SK-N-SH treated with all-trans-retinoic acid at 6 μM for 48 hours (cell line): ENCODE measurements around the gene BHMT2.

ENCODE experiments used
- ATAC-seq: fragments of 200-7000 bp; cut with Tn5 transposase; 3 replicates; pipeline ENCODE4 v1.9.1; 2020; ENCODE audit warnings: mild to moderate bottlenecking, moderate library complexity
- ARNTL ChIP-seq: fragments of 450-650 bp; formaldehyde crosslinking; IDR thresholded peaks from 2 replicates; pipeline ENCODE4 v1.5.0; 2020; ENCODE audit warnings: low read depth, mild to moderate bottlenecking, moderate library complexity, borderline replicate concordance
- BACH2 ChIP-seq: fragments of 250-450 bp; sonication (Bioruptor Pico); IDR thresholded peaks from 2 replicates; pipeline ENCODE4 v1.9.0; 2021; ENCODE audit warnings: mild to moderate bottlenecking, borderline replicate concordance
- CSDC2 ChIP-seq: fragments of 250-450 bp; sonication (Bioruptor Pico); IDR thresholded peaks from 2 replicates; pipeline ENCODE4 v1.5.0; 2020; ENCODE audit warnings: mild to moderate bottlenecking, moderate library complexity
- CSRNP3 ChIP-seq: fragments of 250-450 bp; sonication (Bioruptor Pico); IDR thresholded peaks from 2 replicates; pipeline ENCODE4 v1.5.1; 2021; ENCODE audit warnings: mild to moderate bottlenecking, moderate library complexity
- ESRRG ChIP-seq: fragments of 250-450 bp; sonication (Bioruptor Pico); IDR thresholded peaks from 2 replicates; pipeline ENCODE4 v1.6.1; 2021; ENCODE audit warnings: mild to moderate bottlenecking
- GLIS3 ChIP-seq: fragments of 250-450 bp; sonication (Bioruptor Pico); IDR thresholded peaks from 2 replicates; pipeline ENCODE4 v1.5.0; 2020; ENCODE audit warnings: mild to moderate bottlenecking, moderate library complexity
- ISL1 ChIP-seq: fragments of 250-450 bp; sonication (Bioruptor Pico); IDR thresholded peaks from 2 replicates; pipeline ENCODE4 v2.1.2; 2022; ENCODE audit warnings: mild to moderate bottlenecking, moderate library complexity
- OSR1 ChIP-seq: fragments of 250-450 bp; sonication (Bioruptor Pico); IDR thresholded peaks from 2 replicates; pipeline ENCODE4 v1.8.0; 2022; ENCODE audit warnings: moderate library complexity, mild to moderate bottlenecking, inconsistent platforms
- PATZ1 ChIP-seq: fragments of 250-450 bp; sonication (Bioruptor Pico); IDR thresholded peaks from 2 replicates; pipeline ENCODE4 v1.8.0; 2020; ENCODE audit warnings: mild to moderate bottlenecking, moderate library complexity, borderline replicate concordance
- PPARA ChIP-seq: fragments of 250-450 bp; sonication (Bioruptor Pico); IDR thresholded peaks from 2 replicates; pipeline ENCODE4 v1.5.0; 2020; ENCODE audit warnings: mild to moderate bottlenecking, borderline replicate concordance
- RARB ChIP-seq: fragments of 250-450 bp; sonication (Bioruptor Pico); IDR thresholded peaks from 2 replicates; pipeline ENCODE4 v1.8.0; 2021; ENCODE audit warnings: mild to moderate bottlenecking, moderate library complexity
- TCF4 ChIP-seq: fragments of 250-450 bp; sonication (Bioruptor Pico); IDR thresholded peaks from 2 replicates; pipeline ENCODE4 v1.8.0; 2021; ENCODE audit warnings: mild to moderate bottlenecking, moderate library complexity, borderline replicate concordance
- TOX ChIP-seq: fragments of 250-450 bp; sonication (Bioruptor Pico); IDR thresholded peaks from 2 replicates; pipeline ENCODE4 v1.8.0; 2021; ENCODE audit warnings: mild to moderate bottlenecking, moderate library complexity, borderline replicate concordance
- TSHZ2 ChIP-seq: fragments of 250-450 bp; sonication (Bioruptor Pico); IDR thresholded peaks from 2 replicates; pipeline ENCODE4 v1.5.0; 2020; ENCODE audit warnings: mild to moderate bottlenecking, moderate library complexity
- ZC3H10 ChIP-seq: fragments of 250-450 bp; sonication (Bioruptor Pico); IDR thresholded peaks from 2 replicates; pipeline ENCODE4 v1.5.1; 2021; ENCODE audit warnings: mild to moderate bottlenecking, moderate library complexity
- ZFP3 ChIP-seq: fragments of 250-450 bp; sonication (Bioruptor Pico); IDR thresholded peaks from 2 replicates; pipeline ENCODE4 v1.5.0; 2020; ENCODE audit warnings: mild to moderate bottlenecking, moderate library complexity
- ZFP30 ChIP-seq: fragments of 450-650 bp; formaldehyde crosslinking; IDR thresholded peaks from 2 replicates; pipeline ENCODE4 v1.5.0; 2022; ENCODE audit warnings: mild to moderate bottlenecking, moderate library complexity
- ZNF565 ChIP-seq: fragments of 450-650 bp; formaldehyde crosslinking; conservative IDR thresholded peaks from 2 replicates; pipeline ENCODE4 v1.5.0; 2020; ENCODE audit warnings: low read depth, mild to moderate bottlenecking, moderate library complexity
- ZNF70 ChIP-seq: fragments of 450-650 bp; formaldehyde crosslinking; IDR thresholded peaks from 2 replicates; pipeline ENCODE4 v1.5.0; 2020; ENCODE audit warnings: mild to moderate bottlenecking, moderate library complexity
- ZNF8 ChIP-seq: fragments of 450-650 bp; formaldehyde crosslinking; IDR thresholded peaks from 2 replicates; pipeline ENCODE4 v1.5.0; 2020; ENCODE audit warnings: mild to moderate bottlenecking, moderate library complexity
- TF ChIP-seq, protein P1 (sequence below): fragments of 250-450 bp; sonication (Bioruptor Pico); IDR thresholded peaks from 2 replicates; pipeline ENCODE4 v1.8.0; 2021; ENCODE audit warnings: low read depth, mild to moderate bottlenecking, moderate library complexity, borderline replicate concordance
- TF ChIP-seq, protein P2 (sequence below): fragments of 250-450 bp; sonication (Bioruptor Pico); IDR thresholded peaks from 2 replicates; pipeline ENCODE4 v1.5.1; 2020; ENCODE audit warnings: low read depth, mild to moderate bottlenecking, moderate library complexity

The BHMT2 gene

GRCh38 chr5:79056847-79057246 lies 12.7 kb upstream of the BHMT2 start:
- TF ChIP-seq TOX, result no peak
- TF ChIP-seq OSR1 (CRISPR knock-in tag), result no peak
- TF ChIP-seq ZFP3 (CRISPR knock-in tag), result no peak
- no peak for TF ChIP-seq PPARA (CRISPR knock-in tag)
- TF ChIP-seq CSRNP3 (CRISPR knock-in tag), result no peak
- TF ChIP-seq RARB (CRISPR knock-in tag), result no peak
- TF ChIP-seq ESRRG (CRISPR knock-in tag), result no peak
- no peak for TF ChIP-seq PATZ1 (CRISPR knock-in tag)
- TF ChIP-seq GLIS3 (CRISPR knock-in tag), result no peak
- TF ChIP-seq ZFP30, result no peak
- TF ChIP-seq, protein P1, sequence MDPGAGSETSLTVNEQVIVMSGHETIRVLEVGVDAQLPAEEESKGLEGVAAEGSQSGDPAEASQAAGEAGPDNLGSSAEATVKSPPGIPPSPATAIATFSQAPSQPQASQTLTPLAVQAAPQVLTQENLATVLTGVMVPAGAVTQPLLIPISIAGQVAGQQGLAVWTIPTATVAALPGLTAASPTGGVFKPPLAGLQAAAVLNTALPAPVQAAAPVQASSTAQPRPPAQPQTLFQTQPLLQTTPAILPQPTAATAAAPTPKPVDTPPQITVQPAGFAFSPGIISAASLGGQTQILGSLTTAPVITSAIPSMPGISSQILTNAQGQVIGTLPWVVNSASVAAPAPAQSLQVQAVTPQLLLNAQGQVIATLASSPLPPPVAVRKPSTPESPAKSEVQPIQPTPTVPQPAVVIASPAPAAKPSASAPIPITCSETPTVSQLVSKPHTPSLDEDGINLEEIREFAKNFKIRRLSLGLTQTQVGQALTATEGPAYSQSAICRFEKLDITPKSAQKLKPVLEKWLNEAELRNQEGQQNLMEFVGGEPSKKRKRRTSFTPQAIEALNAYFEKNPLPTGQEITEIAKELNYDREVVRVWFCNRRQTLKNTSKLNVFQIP (CRISPR knock-in tag), result no peak
- no peak for TF ChIP-seq CSDC2 (CRISPR knock-in tag)
- ATAC-seq, result no peak

DNA sequence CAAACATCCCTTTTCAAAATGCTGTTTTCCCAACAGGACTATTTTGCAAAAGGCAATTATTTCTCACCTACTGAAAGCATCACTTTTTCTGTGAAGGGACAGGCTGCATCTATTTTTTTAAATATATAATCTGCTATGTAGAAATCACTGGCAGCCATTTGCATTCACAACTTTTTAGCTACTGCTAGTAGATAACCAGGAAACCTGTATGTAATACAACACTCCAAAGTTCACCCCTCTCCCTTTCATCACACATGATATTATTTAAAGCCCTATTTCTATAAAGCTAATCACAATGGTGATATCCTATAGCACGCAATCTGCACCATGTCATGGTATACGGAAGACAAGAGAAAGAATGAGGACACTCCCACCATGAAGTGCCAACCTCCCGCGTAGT lies 9.9 kb upstream of the BHMT2 start:
- no peak for ATAC-seq
- TF ChIP-seq ZNF565 (CRISPR knock-in tag) (no peak), TOX (no peak), OSR1 (CRISPR knock-in tag) (no peak), BACH2 (CRISPR knock-in tag) (no peak), CSRNP3 (CRISPR knock-in tag) (no peak), ZNF70 (CRISPR knock-in tag) (no peak), CSDC2 (CRISPR knock-in tag) (no peak), PPARA (CRISPR knock-in tag) (no peak), ISL1 (CRISPR knock-in tag) (no peak), GLIS3 (CRISPR knock-in tag) (no peak), PATZ1 (CRISPR knock-in tag) (no peak), TCF4 (CRISPR knock-in tag) (no peak), RARB (CRISPR knock-in tag) (no peak), ZC3H10 (CRISPR knock-in tag) (no peak), ZFP30 (no peak), ESRRG (CRISPR knock-in tag) (no peak), ARNTL (no peak)
- TF ChIP-seq, protein P2, sequence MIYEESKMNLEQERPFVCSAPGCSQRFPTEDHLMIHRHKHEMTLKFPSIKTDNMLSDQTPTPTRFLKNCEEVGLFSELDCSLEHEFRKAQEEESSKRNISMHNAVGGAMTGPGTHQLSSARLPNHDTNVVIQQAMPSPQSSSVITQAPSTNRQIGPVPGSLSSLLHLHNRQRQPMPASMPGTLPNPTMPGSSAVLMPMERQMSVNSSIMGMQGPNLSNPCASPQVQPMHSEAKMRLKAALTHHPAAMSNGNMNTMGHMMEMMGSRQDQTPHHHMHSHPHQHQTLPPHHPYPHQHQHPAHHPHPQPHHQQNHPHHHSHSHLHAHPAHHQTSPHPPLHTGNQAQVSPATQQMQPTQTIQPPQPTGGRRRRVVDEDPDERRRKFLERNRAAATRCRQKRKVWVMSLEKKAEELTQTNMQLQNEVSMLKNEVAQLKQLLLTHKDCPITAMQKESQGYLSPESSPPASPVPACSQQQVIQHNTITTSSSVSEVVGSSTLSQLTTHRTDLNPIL (CRISPR knock-in tag), result no peak

GRCh38 chr5:79062436-79062835 lies 7.1 kb upstream of the BHMT2 start:
- TF ChIP-seq RARB (CRISPR knock-in tag) (no peak), TSHZ2 (CRISPR knock-in tag) (no peak), ZFP3 (CRISPR knock-in tag) (no peak), TOX (no peak), ESRRG (CRISPR knock-in tag) (no peak), ZFP30 (no peak), ZNF8 (no peak)
- no peak for ATAC-seq
